Right lobe of liver (tissue), 6 donors: ENCODE results near the gene PPAT. TPM values are rescaled to one million over a fixed set of nuclear protein-coding genes. Genes with fewer than 3 reads are reported as not detected.

Experiments
- ATAC-seq, 4 donors: fragments of 200-7000 bp; cut with Tn5 transposase; one replicate each; pipeline ENCODE4 v1.9.1; 2020; ENCODE audit warnings: mild to moderate bottlenecking in 4 of 4, moderate library complexity in 4 of 4
- DNase-seq, 3 donors: peaks; one replicate each; pipeline ENCODE4 v3.0.0-alpha.2; 2020
- H3K27ac ChIP-seq, 3 donors: fragments of 200-600 bp; one replicate each; pipeline ENCODE4 v1.8.0; 2022
- H3K27me3 ChIP-seq, 2 donors: fragments of 200-600 bp; one replicate each; pipeline ENCODE4 v1.8.0; 2022
- H3K36me3 ChIP-seq, 4 donors: fragments of 200-600 bp; sonication (generic) in 1 of 4; one replicate each; pipeline versions ENCODE4 v1.5.1 to v1.8.0; 2017 to 2022; ENCODE audit warnings: control low read depth in 1 of 4
- H3K4me1 ChIP-seq, 4 donors: fragments of 200-600 bp; sonication (generic) in 1 of 4; one replicate each; pipeline versions ENCODE4 v1.5.1 to v1.8.0; 2017 to 2022; ENCODE audit warnings: control low read depth in 1 of 4
- H3K4me3 ChIP-seq, 3 donors: fragments of 200-600 bp; one replicate each; pipeline ENCODE4 v1.8.0; 2022
- H3K9me3 ChIP-seq, 4 donors: fragments of 200-600 bp; sonication (generic) in 1 of 4; one replicate each; pipeline versions ENCODE4 v1.5.1 to v1.8.0; 2017 to 2022; ENCODE audit warnings: control low read depth in 1 of 4
- CTCF ChIP-seq, 4 donors: fragments of 200-600 bp in 3 of 4; fragments of 450-650 bp in 1 of 4; IDR thresholded peaks; one replicate each; pipeline versions ENCODE4 v1.5.1 to v1.8.0; 2016 to 2022; ENCODE audit warnings: antibody characterized with exemption in 4 of 4, mild to moderate bottlenecking in 2 of 4
- POLR2A ChIP-seq: fragments of 450-650 bp; IDR thresholded peaks from one replicate; pipeline ENCODE4 v1.6.1; 2017; ENCODE audit warnings: antibody characterized with exemption, mild to moderate bottlenecking
- WGBS: methylation state at CpG from one replicate; pipeline ENCODE4 v1.1.6; 2018; ENCODE audit warnings: low coverage, low lambda C conversion rate; ENCODE audit not compliant: insufficient coverage; ENCODE audit errors: missing lambda C conversion rate; 5-methylcytosine and 5-hydroxymethylcytosine counted together
- intact Hi-C, 2 donors: fragments of 100-400 bp; cut with DNase I; formaldehyde crosslinking; loops; one replicate each; pipeline versions ENCODE4 v1.11.2 to v1.14.1; 2022
- total RNA-seq, 6 experiments: library from RNA; depleted of rRNA in 2 of 6; stranded (reverse); fragments of >200 nt in 2 of 6; fragmentation: NEBNext Ultra II Directional in 3 of 6; extraction: Animal tissue kit (Norgen Biotek cat#: 25700) in 3 of 6; gene quantifications; one replicate each; pipeline versions ENCODE4 v1.1.0 to v1.2.4, GENCODE V29; 2016 to 2023
- donor health status: DM: no; HTN: yes; CAD: no.
- donor health status: DM: no; HTN: no; CAD: no.
- donor health status: DM: no; HTN: no; CAD: no.
- donor health status: DM: no; HTN: yes; CAD: no.
- donor health status: DM: no; HTN: yes; CAD: no.

PPAT gene
- total RNA-seq, 6 experiments from 2014 or later, result 4.4 to 8.5 (median 7.1) TPM

- WGBS, result 67% methylated on average over 1 of the region's 1 CpG
- ATAC-seq, result no peak
These were observed 5.6 kb upstream of the PPAT start for GRCh38 chr4:56440983-56441382.

GRCh38 chr4:56438766-56439165 lies 3.4 kb upstream of the PPAT start:
- no peaks in the 10 kb centered on the region for H3K9me3 ChIP-seq
- no peaks in the 10 kb centered on the region for H3K27me3 ChIP-seq
- DNase-seq (no peak), ATAC-seq (no peak)
- no peak overlapping the region for H3K27ac ChIP-seq
- H3K36me3 ChIP-seq, result peaks cover 0 to 13% (median 0%) of the 10 kb centered on the region in 4 donors
- intact Hi-C loops, result no loop called here
- TF ChIP-seq POLR2A (no peak), CTCF (IDR thresholded peaks at IDR 0.05) (no peak)
- WGBS, result 94% methylated on average over 2 of the region's 2 CpGs
- H3K4me3 ChIP-seq, result no peak overlapping the region
- peaks cover 0 to 25% (median 0%) of the 10 kb centered on the region in 4 donors for H3K4me1 ChIP-seq

More at GRCh38 chr4:56440983-56441382, 5.6 kb upstream of the PPAT start:
- Histone ChIP-seq H3K27ac (no peak overlapping the region), H3K4me3 (no peak overlapping the region), H3K9me3 (no peaks in the 10 kb centered on the region), H3K36me3 (peaks cover 0 to 13% (median 0%) of the 10 kb centered on the region in 4 donors), H3K4me1 (peaks cover 0 to 28% (median 0%) of the 10 kb centered on the region in 4 donors), H3K27me3 (no peaks in the 10 kb centered on the region)
- TF ChIP-seq CTCF (IDR thresholded peaks at IDR 0.05) (no peak), POLR2A (no peak)
- intact Hi-C loops, result no loop called here
- no peak for DNase-seq

GRCh38 chr4:56434599-56435139 lies 746 bp downstream of the PPAT start:
- H3K27me3 ChIP-seq, result no peaks in the 10 kb centered on the region
- H3K36me3 ChIP-seq, result no peaks in the 10 kb centered on the region
- ATAC-seq (peak; percentile 2 to 34 (median 6)), DNase-seq (peak in 1 of 3 donors; percentile 61)
- WGBS, result 1% methylated on average over 14 of the region's 15 CpGs
- H3K9me3 ChIP-seq, result no peaks in the 10 kb centered on the region
- H3K4me1 ChIP-seq, result peaks cover 0 to 17% (median 0%) of the 10 kb centered on the region in 4 donors
- no peak for TF ChIP-seq CTCF (IDR thresholded peaks at IDR 0.05)
- no peak for TF ChIP-seq POLR2A
- peak overlapping the region; percentile 61 to 79 (median 69) for H3K4me3 ChIP-seq
- intact Hi-C loops, result no loop called here
- H3K27ac ChIP-seq, result peak overlapping the region in 2 of 3 donors; percentile 74 to 84

- no peak for ATAC-seq
- TF ChIP-seq CTCF (IDR thresholded peaks at IDR 0.05), result no peak
- Histone ChIP-seq H3K4me3 (no peak overlapping the region), H3K27me3 (no peaks in the 10 kb centered on the region), H3K36me3 (no peaks in the 10 kb centered on the region), H3K27ac (no peak overlapping the region), H3K9me3 (no peaks in the 10 kb centered on the region), H3K4me1 (peaks cover 0 to 9% (median 1%) of the 10 kb centered on the region in 4 donors)
- no peak for DNase-seq
- intact Hi-C loops, result no loop called here
These were observed 2.1 kb downstream of the PPAT start for GRCh38 chr4:56433280-56433679.

GRCh38 chr4:56430203-56430602 lies 5.2 kb downstream of the PPAT start:
- TF ChIP-seq CTCF (IDR thresholded peaks at IDR 0.05) (no peak), POLR2A (no peak)
- DNase-seq (no peak), ATAC-seq (no peak)
- Histone ChIP-seq H3K9me3 (no peaks in the 10 kb centered on the region), H3K27ac (no peak overlapping the region), H3K4me1 (peaks cover 0 to 10% (median 1%) of the 10 kb centered on the region in 4 donors), H3K36me3 (no peaks in the 10 kb centered on the region), H3K27me3 (no peaks in the 10 kb centered on the region), H3K4me3 (no peak overlapping the region)
- intact Hi-C loops, result no loop called here
- 89% methylated on average over 1 of the region's 2 CpGs for WGBS
